GM12872 (cell line): ENCODE measurements around the gene AEBP1.
A peak's percentile ranks its signal among the peaks of the same experiment; 100 is the strongest.

ENCODE experiments used
- TF ChIP-seq, protein P1 (sequence below): IDR thresholded peaks from 3 replicates; pipeline ENCODE4 v1.5.1; 2011; ENCODE audit warnings: low read depth, mild to moderate bottlenecking, low read length, moderate library complexity; ENCODE audit not compliant: insufficient read depth

The AEBP1 gene

GRCh38 chr7:44068054-44068453, 36.1 kb upstream of the AEBP1 start:
- TF ChIP-seq, protein P1, sequence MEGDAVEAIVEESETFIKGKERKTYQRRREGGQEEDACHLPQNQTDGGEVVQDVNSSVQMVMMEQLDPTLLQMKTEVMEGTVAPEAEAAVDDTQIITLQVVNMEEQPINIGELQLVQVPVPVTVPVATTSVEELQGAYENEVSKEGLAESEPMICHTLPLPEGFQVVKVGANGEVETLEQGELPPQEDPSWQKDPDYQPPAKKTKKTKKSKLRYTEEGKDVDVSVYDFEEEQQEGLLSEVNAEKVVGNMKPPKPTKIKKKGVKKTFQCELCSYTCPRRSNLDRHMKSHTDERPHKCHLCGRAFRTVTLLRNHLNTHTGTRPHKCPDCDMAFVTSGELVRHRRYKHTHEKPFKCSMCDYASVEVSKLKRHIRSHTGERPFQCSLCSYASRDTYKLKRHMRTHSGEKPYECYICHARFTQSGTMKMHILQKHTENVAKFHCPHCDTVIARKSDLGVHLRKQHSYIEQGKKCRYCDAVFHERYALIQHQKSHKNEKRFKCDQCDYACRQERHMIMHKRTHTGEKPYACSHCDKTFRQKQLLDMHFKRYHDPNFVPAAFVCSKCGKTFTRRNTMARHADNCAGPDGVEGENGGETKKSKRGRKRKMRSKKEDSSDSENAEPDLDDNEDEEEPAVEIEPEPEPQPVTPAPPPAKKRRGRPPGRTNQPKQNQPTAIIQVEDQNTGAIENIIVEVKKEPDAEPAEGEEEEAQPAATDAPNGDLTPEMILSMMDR: no peak

GRCh38 chr7:44071726-44072363, 32.3 kb upstream of the AEBP1 start:
- TF ChIP-seq, protein P1: no peak

- TF ChIP-seq, protein P1: peak; percentile 74
Observed at GRCh38 chr7:44072364-44073231, 31.5 kb upstream of the AEBP1 start.

GRCh38 chr7:44073664-44074348, 30.3 kb upstream of the AEBP1 start:
- TF ChIP-seq, protein P1: no peak

DNA sequence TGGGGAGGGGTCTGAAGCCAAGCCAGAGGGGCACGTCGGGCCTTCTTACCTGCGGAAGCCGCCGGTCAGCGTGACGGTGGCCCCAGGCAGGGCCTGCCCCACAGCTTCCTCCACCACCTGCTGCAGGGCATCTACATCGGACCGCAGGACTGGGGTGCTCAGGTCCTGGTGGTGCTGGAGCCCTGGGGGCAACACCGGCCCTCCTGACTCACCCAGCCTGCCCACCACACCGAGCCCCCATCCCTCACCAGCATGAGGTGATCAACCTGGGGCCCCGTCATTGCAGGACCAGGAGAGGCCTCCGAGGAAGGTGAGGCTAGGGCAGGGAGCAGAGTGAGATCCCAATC, 29.8 kb upstream of the AEBP1 start:
- TF ChIP-seq, protein P1: no peak

DNA sequence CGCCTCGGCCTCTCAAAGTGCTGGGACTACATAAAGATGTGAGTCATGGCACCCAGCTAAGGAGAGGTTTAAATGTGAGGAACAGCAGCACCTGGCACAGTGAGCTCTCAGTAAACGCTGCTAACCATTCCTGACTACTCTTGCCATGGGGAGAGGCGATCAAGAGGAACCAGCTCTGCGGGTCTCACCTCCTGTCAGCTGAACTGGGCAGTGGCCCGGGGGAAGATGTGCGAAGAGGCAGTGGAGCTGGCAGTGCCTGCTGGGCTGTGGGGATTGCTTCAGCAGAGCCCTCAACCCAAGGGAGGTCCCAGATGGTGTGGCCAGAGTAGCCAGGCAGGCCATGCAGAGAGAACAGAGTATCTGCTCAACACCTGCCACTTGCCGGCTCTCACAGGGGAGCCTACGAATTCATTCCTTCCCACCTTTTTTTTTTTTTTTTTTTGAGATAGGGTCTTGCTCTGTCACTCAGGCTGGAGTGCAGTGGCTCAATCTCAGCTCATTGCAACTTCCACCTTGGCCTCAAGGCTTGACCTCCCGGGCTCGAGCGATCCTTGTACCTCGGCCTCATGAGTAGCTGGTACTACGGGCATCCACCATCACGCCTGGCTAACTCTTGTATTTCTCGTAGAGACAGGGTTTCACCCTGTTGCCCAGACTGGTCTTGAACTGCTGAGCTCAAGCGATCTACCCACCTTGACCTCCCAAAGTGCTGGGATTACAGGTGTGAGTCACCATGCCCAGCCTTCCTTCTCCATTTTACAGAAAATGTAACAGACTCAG, 28.7 kb upstream of the AEBP1 start:
- TF ChIP-seq, protein P1: no peak
